ENCODE results near the gene IGSF9. TPM values are rescaled to one million over a fixed set of nuclear protein-coding genes. Genes with fewer than 3 reads are reported as not detected.
A peak's percentile ranks its signal among the peaks of the same experiment; 100 is the strongest.

Gene IGSF9
- total and polyA plus RNA-seq, 2 experiments from 2014 or later = 0.13 TPM; not detected in 1

- Histone ChIP-seq H2AFZ (peak overlapping the region; percentile 63; the same call in 1 of the 2 replicates), H3K36me3 (ENCODE audit: low read depth) (no peaks in the 10 kb centered on the region), H3K4me2 (ENCODE audit: unreplicated experiment) (no peak overlapping the region), H3K27me3 (replicated peaks; ENCODE audit: insufficient read depth) (no peaks in the 10 kb centered on the region), H3K27ac (peak overlapping the region; percentile 29; the same call in 1 of the 2 replicates), H3K4me3 (no peak overlapping the region), H4K20me1 (ENCODE audit: insufficient read depth) (no peaks in the 10 kb centered on the region), H3K4me1 (ENCODE audit: insufficient read depth) (peaks cover 21% of the 10 kb centered on the region), H3K9me3 (ENCODE audit: low read depth) (no peaks in the 10 kb centered on the region), H3K9ac (no peak overlapping the region), H3F3A (ENCODE audit: insufficient read depth) (peaks cover 6% of the 10 kb centered on the region; the same call in 1 of the 2 replicates), H3K9me2 (ENCODE audit: insufficient read depth) (no peaks in the 10 kb centered on the region), H3K79me2 (ENCODE audit: insufficient read depth) (no peaks in the 10 kb centered on the region)
- TF ChIP-seq EZH2phosphoT487 (IDR thresholded peaks at IDR 0.05; ENCODE audit: insufficient read depth, low read depth) = no peak
- no peak for TF ChIP-seq EZH2 (IDR thresholded peaks at IDR 0.05; ENCODE audit: insufficient read depth, poor library complexity, severe bottlenecking)
- in situ Hi-C loops (cut with MboI) = no loop called here
- WGBS, 2 experiments (ENCODE audit: low coverage in 1 of 2, low lambda C conversion rate in 2 of 2, missing lambda C conversion rate in 2 of 2) = 90 to 91% methylated on average over 4 of the region's 4 CpGs
- no peak for DNase-seq
These were observed 56.2 kb downstream of the IGSF9 start for GRCh38 chr1:159889202-159889601.

DNA sequence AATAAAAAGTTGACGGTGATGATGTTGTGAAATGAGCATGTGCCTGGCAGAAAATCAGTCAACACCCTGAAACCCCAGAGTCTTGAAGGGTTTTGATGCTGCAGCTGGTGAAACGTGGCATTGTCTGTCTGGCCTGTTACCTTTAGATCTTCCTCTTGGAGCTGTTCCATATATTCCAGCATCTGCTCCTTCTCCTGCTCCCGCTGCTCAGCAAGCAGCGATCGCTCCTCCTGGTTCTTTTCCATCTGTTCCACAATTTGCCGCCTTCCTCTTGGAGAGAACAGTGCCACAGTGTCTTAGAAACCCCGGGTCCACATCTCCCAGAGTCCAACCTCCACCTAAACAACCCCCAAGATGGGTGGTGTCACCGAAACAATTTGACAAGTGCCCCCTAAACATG lies 61.1 kb downstream of the IGSF9 start:
- H3K4me1 ChIP-seq (ENCODE audit: insufficient read depth) = peaks cover 31% of the 10 kb centered on the region
- H4K20me1 ChIP-seq (ENCODE audit: insufficient read depth) = no peaks in the 10 kb centered on the region
- H3K9me3 ChIP-seq (ENCODE audit: low read depth) = no peaks in the 10 kb centered on the region
- in situ Hi-C loops (cut with MboI) = no loop called here
- H3K4me2 ChIP-seq (ENCODE audit: unreplicated experiment) = no peak overlapping the region
- DNase-seq = no peak
- H2AFZ ChIP-seq = no peak overlapping the region
- H3K4me3 ChIP-seq = no peak overlapping the region
- TF ChIP-seq EZH2phosphoT487 (IDR thresholded peaks at IDR 0.05; ENCODE audit: insufficient read depth, low read depth) = no peak
- no peak for TF ChIP-seq EZH2 (IDR thresholded peaks at IDR 0.05; ENCODE audit: insufficient read depth, poor library complexity, severe bottlenecking)
- H3K9me2 ChIP-seq (ENCODE audit: insufficient read depth) = no peaks in the 10 kb centered on the region
- H3F3A ChIP-seq (ENCODE audit: insufficient read depth) = peaks cover 29% of the 10 kb centered on the region
- H3K27ac ChIP-seq = no peak overlapping the region
- 80 to 82% methylated on average over 8 of the region's 8 CpGs for WGBS, 2 experiments (ENCODE audit: low coverage in 1 of 2, low lambda C conversion rate in 2 of 2, missing lambda C conversion rate in 2 of 2)
- no peak overlapping the region for H3K9ac ChIP-seq
- no peaks in the 10 kb centered on the region for H3K36me3 ChIP-seq (ENCODE audit: low read depth)
- H3K79me2 ChIP-seq (ENCODE audit: insufficient read depth) = no peaks in the 10 kb centered on the region
- H3K27me3 ChIP-seq (replicated peaks; ENCODE audit: insufficient read depth) = no peaks in the 10 kb centered on the region

- TF ChIP-seq EZH2 (IDR thresholded peaks at IDR 0.05; ENCODE audit: insufficient read depth, poor library complexity, severe bottlenecking) (no peak), EZH2phosphoT487 (IDR thresholded peaks at IDR 0.05; ENCODE audit: insufficient read depth, low read depth) (no peak)
- Histone ChIP-seq H3K27me3 (replicated peaks; ENCODE audit: insufficient read depth) (no peaks in the 10 kb centered on the region), H3K4me3 (no peak overlapping the region), H3K9ac (no peak overlapping the region), H3K27ac (no peak overlapping the region), H4K20me1 (ENCODE audit: insufficient read depth) (no peaks in the 10 kb centered on the region), H3K36me3 (ENCODE audit: low read depth) (no peaks in the 10 kb centered on the region), H3K4me1 (ENCODE audit: insufficient read depth) (peaks cover 36% of the 10 kb centered on the region), H3F3A (ENCODE audit: insufficient read depth) (peaks cover 36% of the 10 kb centered on the region), H3K9me3 (ENCODE audit: low read depth) (no peaks in the 10 kb centered on the region), H3K79me2 (ENCODE audit: insufficient read depth) (no peaks in the 10 kb centered on the region), H3K4me2 (ENCODE audit: unreplicated experiment) (no peak overlapping the region), H2AFZ (no peak overlapping the region), H3K9me2 (ENCODE audit: insufficient read depth) (no peaks in the 10 kb centered on the region)
- in situ Hi-C loops (cut with MboI) = no loop called here
- 57 to 61% methylated on average over 4 of the region's 4 CpGs for WGBS, 2 experiments (ENCODE audit: low coverage in 1 of 2, low lambda C conversion rate in 2 of 2, missing lambda C conversion rate in 2 of 2)
- DNase-seq = no peak
These were observed 62.3 kb downstream of the IGSF9 start for GRCh38 chr1:159883134-159883533.

DNA sequence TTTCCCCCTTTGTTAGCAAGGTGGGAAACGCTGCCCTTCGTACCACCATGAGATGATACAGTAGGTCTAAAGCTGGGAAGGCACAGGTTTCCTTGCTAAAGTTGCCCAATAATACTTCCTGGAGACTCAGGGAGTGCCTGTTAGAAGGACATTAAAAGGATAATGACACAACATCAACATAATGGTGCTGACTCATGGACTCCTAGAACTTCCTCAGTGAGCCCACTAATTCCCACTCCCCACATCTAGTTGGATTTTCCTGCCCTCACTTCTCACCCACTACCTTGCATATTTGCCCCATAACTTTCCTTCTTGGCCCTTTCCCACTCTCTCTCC lies 62.9 kb downstream of the IGSF9 start:
- no peaks in the 10 kb centered on the region for H4K20me1 ChIP-seq (ENCODE audit: insufficient read depth)
- peak overlapping the region; percentile 72 for H3K4me2 ChIP-seq (ENCODE audit: unreplicated experiment)
- TF ChIP-seq EZH2 (IDR thresholded peaks at IDR 0.05; ENCODE audit: insufficient read depth, poor library complexity, severe bottlenecking) (no peak), EZH2phosphoT487 (IDR thresholded peaks at IDR 0.05; ENCODE audit: insufficient read depth, low read depth) (no peak)
- DNase-seq = peak; percentile 72
- H3K4me3 ChIP-seq = 0 out of 2 replicates have a peak overlapping the region, but pooled peaks have one; percentile 14
- no peak overlapping the region for H2AFZ ChIP-seq
- H3K9me3 ChIP-seq (ENCODE audit: low read depth) = no peaks in the 10 kb centered on the region
- peaks cover 36% of the 10 kb centered on the region for H3K4me1 ChIP-seq (ENCODE audit: insufficient read depth)
- H3K9ac ChIP-seq = peak overlapping the region; percentile 51
- H3K27me3 ChIP-seq (replicated peaks; ENCODE audit: insufficient read depth) = no peaks in the 10 kb centered on the region
- no peaks in the 10 kb centered on the region for H3K36me3 ChIP-seq (ENCODE audit: low read depth)
- in situ Hi-C loops (cut with MboI) = no loop called here
- WGBS, 2 experiments (ENCODE audit: low coverage in 1 of 2, low lambda C conversion rate in 2 of 2, missing lambda C conversion rate in 2 of 2) = 90 to 100% methylated on average over 2 of the region's 2 CpGs
- H3K79me2 ChIP-seq (ENCODE audit: insufficient read depth) = no peaks in the 10 kb centered on the region
- no peaks in the 10 kb centered on the region for H3K9me2 ChIP-seq (ENCODE audit: insufficient read depth)
- H3F3A ChIP-seq (ENCODE audit: insufficient read depth) = peaks cover 36% of the 10 kb centered on the region
- peak overlapping the region; percentile 79 for H3K27ac ChIP-seq
